ENCODE measurements around the gene USB1. TPM values are rescaled to one million over a fixed set of nuclear protein-coding genes. Genes with fewer than 3 reads are reported as not detected.

The USB1 gene
- total RNA-seq, 1 donor from 2014 or later = 39.7 TPM

DNA sequence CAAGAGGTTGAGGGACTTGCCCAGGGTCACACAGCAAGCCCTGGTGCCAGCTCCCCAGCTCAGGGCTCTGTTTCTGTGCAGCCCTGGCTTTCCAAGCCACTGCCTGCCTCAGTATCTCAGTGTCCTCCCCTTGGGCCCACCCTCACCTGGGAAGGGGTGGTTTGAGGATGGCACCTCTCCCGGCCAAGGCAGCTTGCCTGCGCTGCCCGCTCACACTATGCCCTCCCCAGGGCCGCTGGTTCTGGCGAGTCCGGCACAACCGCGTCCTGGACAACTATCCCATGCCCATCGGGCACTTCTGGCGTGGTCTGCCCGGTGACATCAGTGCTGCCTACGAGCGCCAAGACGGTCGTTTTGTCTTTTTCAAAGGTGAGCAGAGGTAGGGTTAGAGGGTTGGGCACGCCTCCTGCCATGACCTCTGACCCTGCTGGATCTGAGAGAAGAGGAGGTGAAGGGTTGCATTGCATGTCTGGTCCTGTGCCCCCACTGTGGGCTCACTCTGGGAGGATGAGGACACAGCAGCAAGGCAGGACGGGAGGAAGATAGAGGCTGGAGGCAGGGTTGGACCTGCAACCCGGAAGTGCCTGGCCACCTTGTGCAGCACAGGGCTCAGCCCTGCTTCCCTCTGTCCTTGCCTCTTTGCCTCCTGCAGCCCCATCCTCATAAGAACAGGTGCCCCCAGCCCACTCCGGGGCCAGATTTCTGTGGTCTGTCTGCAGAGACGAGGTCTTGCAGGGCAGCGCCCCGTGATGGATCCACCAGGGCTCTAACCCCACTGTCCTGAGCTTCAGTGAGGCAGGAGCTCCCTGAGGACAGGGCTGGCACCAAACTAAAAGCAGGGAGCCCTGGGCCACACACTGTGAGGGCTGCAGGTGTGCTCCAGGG lies 41.0 kb downstream of the USB1 start:
- Mint-ChIP-seq H3K36me3 (peaks cover 3% of the 10 kb centered on the region), H3K4me3 (no peak overlapping the region), H3K4me1 (ENCODE audit: unreplicated experiment) (no peaks in the 10 kb centered on the region), H3K9me3 (no peaks in the 10 kb centered on the region), H3K27me3 (no peaks in the 10 kb centered on the region), H3K27ac (no peak overlapping the region)
- TF ChIP-seq CTCF (conservative IDR thresholded peaks at IDR 0.05) = no peak
- no peak for DNase-seq (ENCODE audit: extremely low spot score, unreplicated experiment)

DNA sequence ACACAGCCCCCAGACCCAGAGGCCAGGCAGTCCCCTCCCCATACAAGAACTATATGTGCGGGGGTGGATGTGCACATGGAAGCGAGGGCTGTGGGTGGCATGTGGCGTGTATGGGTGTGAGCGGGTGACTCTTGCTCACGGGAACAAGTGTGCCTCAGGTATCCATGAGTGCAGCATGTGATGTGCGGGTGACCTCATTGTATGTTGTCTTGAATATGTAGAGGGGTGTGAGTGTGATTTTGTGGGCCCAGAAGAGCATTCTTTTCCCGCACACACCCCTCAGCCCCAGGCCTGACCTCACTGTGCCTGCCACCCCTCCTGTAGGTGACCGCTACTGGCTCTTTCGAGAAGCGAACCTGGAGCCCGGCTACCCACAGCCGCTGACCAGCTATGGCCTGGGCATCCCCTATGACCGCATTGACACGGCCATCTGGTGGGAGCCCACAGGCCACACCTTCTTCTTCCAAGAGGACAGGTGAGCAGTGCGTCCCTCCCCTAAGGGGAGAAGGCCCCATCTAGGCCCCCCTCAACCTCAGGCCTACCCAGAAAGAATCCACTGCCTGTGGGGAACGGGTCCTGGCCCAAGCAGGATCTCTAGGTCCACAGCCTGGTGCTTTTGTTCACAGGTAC lies 41.8 kb downstream of the USB1 start:
- DNase-seq (ENCODE audit: extremely low spot score, unreplicated experiment) = no peak
- peaks cover under 1% of the 10 kb centered on the region for H3K4me1 Mint-ChIP-seq (ENCODE audit: unreplicated experiment)
- no peak overlapping the region for H3K4me3 Mint-ChIP-seq
- no peak for TF ChIP-seq CTCF (conservative IDR thresholded peaks at IDR 0.05)
- H3K27me3 Mint-ChIP-seq = no peaks in the 10 kb centered on the region
- no peak overlapping the region for H3K27ac Mint-ChIP-seq
- peaks cover 3% of the 10 kb centered on the region for H3K36me3 Mint-ChIP-seq
- H3K9me3 Mint-ChIP-seq = no peaks in the 10 kb centered on the region

GRCh38 chr16:58043571-58044155 lies 42.5 kb downstream of the USB1 start:
- Mint-ChIP-seq H3K27me3 (no peaks in the 10 kb centered on the region), H3K27ac (no peak overlapping the region), H3K36me3 (peaks cover 3% of the 10 kb centered on the region), H3K9me3 (no peaks in the 10 kb centered on the region), H3K4me3 (no peak overlapping the region), H3K4me1 (ENCODE audit: unreplicated experiment) (peaks cover 6% of the 10 kb centered on the region)
- TF ChIP-seq CTCF (conservative IDR thresholded peaks at IDR 0.05) = no peak
- no peak for DNase-seq (ENCODE audit: extremely low spot score, unreplicated experiment)

DNA sequence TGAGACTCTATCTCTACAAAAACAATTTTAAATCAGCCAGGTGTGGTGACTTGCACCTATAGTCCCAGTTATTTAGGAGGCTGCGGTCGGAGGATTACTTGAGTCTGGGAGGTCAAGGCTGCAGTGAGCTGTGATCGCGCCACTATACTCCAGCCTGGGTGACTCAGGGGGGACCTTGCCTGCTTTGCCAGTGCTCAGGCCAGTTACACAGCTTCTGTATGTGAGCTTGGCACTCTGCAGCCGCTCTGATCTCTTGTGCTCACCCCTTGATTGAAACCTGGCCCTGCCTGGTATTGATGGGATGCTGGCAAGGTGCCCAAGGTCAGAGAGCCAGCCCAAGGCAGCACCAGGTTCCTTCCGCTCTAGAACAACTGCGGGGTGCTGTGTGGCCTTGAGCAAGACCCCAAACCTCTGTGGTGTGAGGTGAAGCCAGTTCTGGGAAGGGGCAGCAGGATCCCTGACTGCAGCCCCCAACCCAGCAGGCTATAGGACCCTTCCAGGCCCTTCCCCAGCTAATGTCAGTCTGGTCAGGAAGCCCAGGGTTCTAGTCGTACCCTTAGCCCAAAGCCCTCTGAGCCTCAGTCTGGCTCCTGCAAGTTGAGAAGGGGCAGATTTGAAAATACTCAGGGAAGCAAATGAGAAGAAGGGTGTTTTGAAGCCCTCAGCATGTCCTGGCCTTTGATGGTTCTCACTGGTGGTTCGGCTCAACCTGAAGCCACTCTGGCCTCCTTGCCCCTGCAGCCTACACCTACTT lies 43.2 kb downstream of the USB1 start:
- H3K36me3 Mint-ChIP-seq = peaks cover 3% of the 10 kb centered on the region
- no peaks in the 10 kb centered on the region for H3K27me3 Mint-ChIP-seq
- H3K9me3 Mint-ChIP-seq = no peaks in the 10 kb centered on the region
- H3K4me1 Mint-ChIP-seq (ENCODE audit: unreplicated experiment) = peaks cover 6% of the 10 kb centered on the region
- H3K27ac Mint-ChIP-seq = no peak overlapping the region
- no peak for TF ChIP-seq CTCF (conservative IDR thresholded peaks at IDR 0.05)
- no peak for DNase-seq (ENCODE audit: extremely low spot score, unreplicated experiment)
- no peak overlapping the region for H3K4me3 Mint-ChIP-seq

DNA sequence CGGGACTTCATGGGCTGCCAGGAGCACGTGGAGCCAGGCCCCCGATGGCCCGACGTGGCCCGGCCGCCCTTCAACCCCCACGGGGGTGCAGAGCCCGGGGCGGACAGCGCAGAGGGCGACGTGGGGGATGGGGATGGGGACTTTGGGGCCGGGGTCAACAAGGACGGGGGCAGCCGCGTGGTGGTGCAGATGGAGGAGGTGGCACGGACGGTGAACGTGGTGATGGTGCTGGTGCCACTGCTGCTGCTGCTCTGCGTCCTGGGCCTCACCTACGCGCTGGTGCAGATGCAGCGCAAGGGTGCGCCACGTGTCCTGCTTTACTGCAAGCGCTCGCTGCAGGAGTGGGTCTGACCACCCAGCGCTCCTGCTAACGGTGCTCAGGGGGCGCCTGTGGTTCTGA lies 43.9 kb downstream of the USB1 start:
- H3K27me3 Mint-ChIP-seq = no peaks in the 10 kb centered on the region
- H3K27ac Mint-ChIP-seq = no peak overlapping the region
- no peak for DNase-seq (ENCODE audit: extremely low spot score, unreplicated experiment)
- H3K9me3 Mint-ChIP-seq = no peaks in the 10 kb centered on the region
- no peaks in the 10 kb centered on the region for H3K36me3 Mint-ChIP-seq
- no peak for TF ChIP-seq CTCF (conservative IDR thresholded peaks at IDR 0.05)
- no peak overlapping the region for H3K4me3 Mint-ChIP-seq
- H3K4me1 Mint-ChIP-seq (ENCODE audit: unreplicated experiment) = peaks cover 8% of the 10 kb centered on the region
